Esophagus squamous epithelium (tissue), 5 donors: ENCODE data around the gene JPH4. TPM values are rescaled to one million over a fixed set of nuclear protein-coding genes. Genes with fewer than 3 reads are reported as not detected.
A peak's percentile ranks its signal among the peaks of the same experiment; 100 is the strongest.
"Not testable (repeated sequence)": the region's sequence is repeated elsewhere in the genome, so short reads cannot be mapped to it uniquely, and the experiment has no call there.

Experiments
- DNase-seq: peaks from one replicate; lab custom pipeline; 2025; lab: John Stamatoyannopoulos, UW
- H3K27ac ChIP-seq, 4 donors: fragments of 200-600 bp; sonication (generic); one replicate each; pipeline ENCODE4 v1.5.1; 2016 to 2019; ENCODE audit warnings: mild to moderate bottlenecking in 1 of 4
- H3K27me3 ChIP-seq, 4 donors: fragments of 200-600 bp; sonication (generic); 1 replicate in 3 of 4; 2 replicates in 1 of 4; pipeline versions ENCODE4 v1.5.1 to v1.6.0; 2017 to 2021; ENCODE audit warnings: antibody characterized with exemption in 1 of 4
- H3K36me3 ChIP-seq, 3 donors: fragments of 200-600 bp; sonication (generic); one replicate each; pipeline ENCODE4 v1.5.1; 2016 to 2019
- H3K4me1 ChIP-seq, 3 donors: fragments of 200-600 bp; sonication (generic); one replicate each; pipeline ENCODE4 v1.5.1; 2017 to 2019
- H3K4me3 ChIP-seq, 4 donors: fragments of 200-600 bp; sonication (generic); 1 replicate in 3 of 4; 2 replicates in 1 of 4; pipeline ENCODE4 v1.5.1; 2016 to 2019; ENCODE audit warnings: mild to moderate bottlenecking in 2 of 4, moderate library complexity in 1 of 4
- H3K9me3 ChIP-seq, 3 donors: fragments of 200-600 bp; sonication (generic); one replicate each; pipeline ENCODE4 v1.5.1; 2016 to 2019
- CTCF ChIP-seq, 6 experiments: fragments of 450-650 bp in 4 of 6; fragments of 200-600 bp in 2 of 6; sonication (generic) in 2 of 6; IDR thresholded peaks; one replicate each; pipeline ENCODE4 v1.5.1; 2016 to 2019; ENCODE audit warnings: antibody characterized with exemption in 6 of 6, mild to moderate bottlenecking in 4 of 6, moderate library complexity in 4 of 6
- POLR2A ChIP-seq, 4 donors: fragments of 450-650 bp; IDR thresholded peaks; one replicate each; pipeline ENCODE4 v1.6.1; 2017; ENCODE audit warnings: antibody characterized with exemption in 4 of 4, mild to moderate bottlenecking in 4 of 4, moderate library complexity in 3 of 4
- WGBS, 2 donors: methylation state at CpG; one replicate each; pipeline ENCODE4 v1.1.5; 2018; 5-methylcytosine and 5-hydroxymethylcytosine counted together
- intact Hi-C: fragments of 100-400 bp; cut with DNase I; formaldehyde crosslinking; loops from one replicate; pipeline ENCODE4 v1.15.0; 2022
- total RNA-seq, 4 donors: library from RNA; depleted of rRNA; stranded (reverse); fragments of >200 nt; gene quantifications; one replicate each; pipeline ENCODE4 v1.1.0, GENCODE V29; 2016
- donor health status: DM: yes; HTN: yes; CAD: no.

JPH4 gene
- total RNA-seq, 4 donors from 2014 or later: 0.21 to 2.7 TPM; not detected in 2

GRCh38 chr14:23612802-23613201, 34.2 kb upstream of the JPH4 start:
- Histone ChIP-seq H3K27ac (no peak overlapping the region), H3K4me3 (no peak overlapping the region), H3K9me3 (no peaks in the 10 kb centered on the region), H3K36me3 (no peaks in the 10 kb centered on the region), H3K27me3 (peaks cover 0 to 15% (median 0%) of the 10 kb centered on the region in 4 donors), H3K4me1 (peaks cover 0 to 16% (median 0%) of the 10 kb centered on the region in 3 donors)
- no peak for DNase-seq
- WGBS, 2 donors: 83 to 97% methylated on average over 1 of the region's 1 CpG
- TF ChIP-seq POLR2A (IDR thresholded peaks at IDR 0.05): no peak
- no peak for TF ChIP-seq CTCF (IDR thresholded peaks at IDR 0.05)
- intact Hi-C loops: no loop called here

- no peak for TF ChIP-seq POLR2A (IDR thresholded peaks at IDR 0.05)
- TF ChIP-seq CTCF (IDR thresholded peaks at IDR 0.05): no peak
- H3K36me3 ChIP-seq: no peaks in the 10 kb centered on the region
- WGBS, 2 donors: 77 to 88% methylated on average over 4 of the region's 4 CpGs
- no peak for DNase-seq
- H3K4me3 ChIP-seq: no peak overlapping the region
- no peaks in the 10 kb centered on the region for H3K9me3 ChIP-seq
- intact Hi-C loops: no loop called here
- peaks cover 0 to 16% (median 0%) of the 10 kb centered on the region in 3 donors for H3K4me1 ChIP-seq
- peaks cover 0 to 15% (median 0%) of the 10 kb centered on the region in 4 donors for H3K27me3 ChIP-seq
- no peak overlapping the region for H3K27ac ChIP-seq
These were observed 33.8 kb upstream of the JPH4 start for GRCh38 chr14:23612354-23612732.

DNA sequence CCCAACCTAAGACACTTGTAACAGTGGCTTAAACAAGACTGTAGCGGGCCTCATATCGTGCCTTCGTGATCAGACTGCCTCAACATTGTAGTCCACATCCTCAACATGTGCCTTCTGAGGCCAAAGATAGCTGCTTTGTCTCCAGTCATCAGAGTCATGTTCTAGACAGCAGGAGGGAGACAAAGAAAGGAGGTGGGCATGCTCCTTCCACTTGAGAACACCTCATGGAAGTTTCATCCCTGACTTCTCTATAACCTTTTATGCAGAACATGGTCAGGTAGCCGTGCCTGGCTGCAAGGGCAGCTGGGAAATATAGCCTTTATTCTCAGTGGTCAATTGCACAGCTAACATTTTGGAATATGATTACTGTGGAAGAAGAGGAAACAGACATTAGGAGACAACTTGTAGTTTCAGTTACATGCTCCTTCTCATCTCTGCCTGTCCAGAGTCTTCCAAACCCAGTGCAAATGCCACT, 32.3 kb upstream of the JPH4 start:
- Histone ChIP-seq H3K9me3 (no peaks in the 10 kb centered on the region), H3K27me3 (peaks cover 0 to 21% (median 0%) of the 10 kb centered on the region in 4 donors), H3K36me3 (no peaks in the 10 kb centered on the region), H3K4me3 (no peak overlapping the region), H3K27ac (peak overlapping the region in 2 of 4 donors; percentile 12 to 20), H3K4me1 (peaks cover 0 to 16% (median 0%) of the 10 kb centered on the region in 3 donors)
- WGBS, 2 donors: 25 to 60% methylated on average over 2 to 4 of the region's 4 CpGs
- intact Hi-C loops: no loop called here
- no peak for DNase-seq
- TF ChIP-seq POLR2A (IDR thresholded peaks at IDR 0.05) (no peak), CTCF (IDR thresholded peaks at IDR 0.05) (no peak)

DNA sequence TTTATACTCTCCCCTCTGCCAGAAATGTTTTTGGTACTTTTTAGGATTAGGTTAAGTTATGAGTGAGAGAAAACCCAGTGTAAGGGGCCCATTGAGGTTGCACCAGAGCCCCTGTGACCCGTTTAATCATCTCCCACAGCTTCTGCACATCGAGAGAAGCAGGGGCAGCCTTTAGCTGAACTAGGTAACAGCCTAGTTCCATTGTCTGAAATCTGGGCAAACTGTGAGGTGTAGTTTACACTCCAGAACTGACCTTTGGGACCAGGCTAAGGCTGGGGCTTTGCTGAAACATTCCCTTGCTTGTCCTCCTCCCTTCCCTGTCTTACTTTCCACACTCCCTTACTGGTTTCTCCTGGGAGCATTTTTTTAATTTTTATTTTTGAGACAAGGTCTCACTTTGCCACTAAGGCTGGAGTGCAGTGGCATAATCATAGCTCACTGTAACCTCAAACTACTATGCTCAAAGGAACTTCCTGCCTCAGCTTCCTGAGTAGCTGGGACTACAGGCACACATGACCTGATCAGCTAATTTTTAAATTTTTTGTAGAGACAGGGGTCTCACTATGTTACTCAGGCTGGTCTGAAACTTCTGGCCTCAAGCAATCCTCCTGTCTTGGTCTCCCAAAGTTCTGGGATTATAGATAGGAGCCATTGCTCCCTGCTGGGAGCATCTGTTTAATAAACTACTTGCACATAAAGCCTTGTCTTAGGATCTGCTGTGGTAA, 31.7 kb upstream of the JPH4 start:
- DNase-seq: no peak
- Histone ChIP-seq H3K4me1 (peaks cover 0 to 16% (median 0%) of the 10 kb centered on the region in 3 donors), H3K9me3 (no peaks in the 10 kb centered on the region), H3K27me3 (peaks cover 0 to 21% (median 0%) of the 10 kb centered on the region in 4 donors), H3K27ac (peak overlapping the region in 1 of 4 donors; percentile 20), H3K4me3 (no peak overlapping the region), H3K36me3 (no peaks in the 10 kb centered on the region)
- TF ChIP-seq CTCF (IDR thresholded peaks at IDR 0.05): no peak
- no peak for TF ChIP-seq POLR2A (IDR thresholded peaks at IDR 0.05)
- 49 to 55% methylated on average over 2 of the region's 2 CpGs for WGBS, 2 donors
- intact Hi-C loops: no loop called here

- Histone ChIP-seq H3K4me1 (peaks cover 0 to 16% (median 0%) of the 10 kb centered on the region in 3 donors), H3K27ac (peak overlapping the region in 1 of 4 donors; percentile 20), H3K27me3 (peaks cover 0 to 21% (median 0%) of the 10 kb centered on the region in 4 donors)
- H3K4me3 ChIP-seq, intact Hi-C loops, DNase-seq, H3K9me3 ChIP-seq, H3K36me3 ChIP-seq: not testable (repeated sequence)
- WGBS, 2 donors: 59 to 64% methylated on average over 5 to 6 of the region's 7 CpGs
These were observed 31.0 kb upstream of the JPH4 start for GRCh38 chr14:23609411-23610089.
